ENCODE data around the gene ESYT2.
A peak's percentile ranks its signal among the peaks of the same experiment; 100 is the strongest.

The ESYT2 gene

DNA sequence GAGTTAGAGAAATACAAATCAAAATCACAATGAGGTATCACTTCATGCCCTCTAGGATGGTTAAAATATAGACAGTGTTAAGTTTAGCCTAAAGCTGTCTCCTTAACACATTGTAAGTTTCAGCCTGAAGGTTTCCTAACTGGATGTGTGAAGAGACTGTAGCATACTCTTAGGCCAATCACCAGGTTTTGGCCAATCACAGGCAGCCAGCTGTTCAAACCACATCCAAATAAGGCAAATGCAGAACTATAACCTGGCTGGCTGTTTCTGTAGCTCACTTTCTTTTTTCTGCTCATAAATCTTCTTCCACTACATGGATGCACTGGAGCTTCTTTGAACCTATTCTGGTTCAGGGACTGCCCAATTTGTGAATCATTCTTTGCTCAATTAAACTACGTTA, 19.7 kb downstream of the ESYT2 start:
- Histone ChIP-seq H3K4me3 (ENCODE audit: low read length) (no peak overlapping the region), H3K36me3 (ENCODE audit: insufficient read depth, low read length) (peaks cover 10% of the 10 kb centered on the region), H3K27me3 (ENCODE audit: control insufficient read depth, insufficient read depth, low read length) (no peaks in the 10 kb centered on the region), H3K4me2 (ENCODE audit: low read length) (no peak overlapping the region), H3K9ac (ENCODE audit: low read depth, low read length) (no peak overlapping the region), H3K9me3 (replicated peaks; ENCODE audit: low read length) (no peaks in the 10 kb centered on the region), H3K4me1 (ENCODE audit: control insufficient read depth, insufficient read depth, low read length) (peaks cover 12% of the 10 kb centered on the region)

DNA sequence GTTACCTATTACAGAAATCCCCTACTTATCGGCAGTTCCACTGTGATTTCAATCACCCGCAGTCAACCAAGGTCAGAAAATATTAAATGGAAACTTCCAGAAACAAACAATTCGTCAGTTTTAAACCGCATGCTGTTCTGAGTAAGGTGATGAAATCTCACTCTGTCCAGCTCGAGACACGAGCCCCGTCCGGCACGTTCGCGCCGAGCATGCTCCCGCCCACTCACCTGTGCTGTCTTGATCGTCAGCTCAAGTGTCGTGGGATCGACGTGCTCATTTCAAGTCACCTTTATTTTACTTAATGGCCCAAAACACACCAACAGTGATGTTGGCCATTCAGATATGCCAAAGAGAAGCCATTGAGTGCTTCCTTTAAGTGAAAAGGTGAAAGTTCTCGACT, 21.2 kb downstream of the ESYT2 start:
- H3K36me3 ChIP-seq (ENCODE audit: insufficient read depth, low read length), result peaks cover 14% of the 10 kb centered on the region
- no peaks in the 10 kb centered on the region for H3K27me3 ChIP-seq (ENCODE audit: control insufficient read depth, insufficient read depth, low read length)
- no peak overlapping the region for H3K4me2 ChIP-seq (ENCODE audit: low read length)
- peaks cover 11% of the 10 kb centered on the region for H3K4me1 ChIP-seq (ENCODE audit: control insufficient read depth, insufficient read depth, low read length)
- H3K9ac ChIP-seq (ENCODE audit: low read depth, low read length), result no peak overlapping the region
- H3K9me3 ChIP-seq (replicated peaks; ENCODE audit: low read length), result no peaks in the 10 kb centered on the region
- H3K4me3 ChIP-seq (ENCODE audit: low read length), result no peak overlapping the region

DNA sequence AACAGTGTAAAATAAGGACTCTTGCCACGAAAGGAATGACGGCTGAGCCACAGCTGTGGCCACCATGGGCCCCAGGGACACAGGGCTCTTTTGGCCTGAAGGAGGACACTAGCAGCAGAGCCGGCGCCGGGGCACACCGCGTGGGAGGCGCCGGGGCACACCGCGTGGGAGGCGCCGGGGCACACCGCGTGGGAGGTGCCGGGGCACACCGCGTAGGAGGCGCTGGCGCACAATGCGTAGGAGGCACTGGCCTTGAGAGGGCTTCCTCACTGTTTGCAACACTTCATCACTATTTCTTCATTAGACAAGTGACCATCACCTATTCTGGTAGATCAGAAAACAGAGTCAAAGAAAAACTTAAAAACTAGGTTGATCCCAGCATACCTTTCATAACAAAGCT, 23.4 kb downstream of the ESYT2 start:
- no peak overlapping the region for H3K4me2 ChIP-seq (ENCODE audit: low read length)
- H3K9me3 ChIP-seq (replicated peaks; ENCODE audit: low read length), result no peaks in the 10 kb centered on the region
- peaks cover 14% of the 10 kb centered on the region for H3K36me3 ChIP-seq (ENCODE audit: insufficient read depth, low read length)
- H3K27me3 ChIP-seq (ENCODE audit: control insufficient read depth, insufficient read depth, low read length), result no peaks in the 10 kb centered on the region
- peaks cover 16% of the 10 kb centered on the region for H3K4me1 ChIP-seq (ENCODE audit: control insufficient read depth, insufficient read depth, low read length)
- no peak overlapping the region for H3K9ac ChIP-seq (ENCODE audit: low read depth, low read length)
- no peak overlapping the region for H3K4me3 ChIP-seq (ENCODE audit: low read length)

DNA sequence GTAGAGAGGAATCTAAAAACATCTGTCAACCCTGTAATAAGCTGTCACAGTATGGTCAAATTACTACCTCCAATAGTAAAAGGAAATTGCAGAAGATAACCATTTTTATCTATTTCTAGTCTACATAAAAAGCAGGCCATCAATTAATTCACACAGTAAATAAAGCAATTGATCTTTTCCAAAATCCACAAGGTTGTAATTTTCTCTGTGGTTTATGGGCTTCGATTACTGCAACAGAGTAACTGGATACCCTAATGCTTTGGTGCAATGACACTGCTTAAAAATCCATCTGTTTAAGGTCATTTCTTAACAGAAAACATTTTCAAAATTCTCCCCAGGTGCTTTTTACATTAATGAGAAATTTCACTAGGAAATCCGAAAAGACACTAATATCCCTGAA, 23.9 kb downstream of the ESYT2 start:
- H3K4me2 ChIP-seq (ENCODE audit: low read length), result no peak overlapping the region
- no peaks in the 10 kb centered on the region for H3K9me3 ChIP-seq (replicated peaks; ENCODE audit: low read length)
- H3K4me1 ChIP-seq (ENCODE audit: control insufficient read depth, insufficient read depth, low read length), result peaks cover 16% of the 10 kb centered on the region
- H3K36me3 ChIP-seq (ENCODE audit: insufficient read depth, low read length), result peaks cover 14% of the 10 kb centered on the region
- no peak overlapping the region for H3K9ac ChIP-seq (ENCODE audit: low read depth, low read length)
- no peaks in the 10 kb centered on the region for H3K27me3 ChIP-seq (ENCODE audit: control insufficient read depth, insufficient read depth, low read length)
- H3K4me3 ChIP-seq (ENCODE audit: low read length), result no peak overlapping the region

DNA sequence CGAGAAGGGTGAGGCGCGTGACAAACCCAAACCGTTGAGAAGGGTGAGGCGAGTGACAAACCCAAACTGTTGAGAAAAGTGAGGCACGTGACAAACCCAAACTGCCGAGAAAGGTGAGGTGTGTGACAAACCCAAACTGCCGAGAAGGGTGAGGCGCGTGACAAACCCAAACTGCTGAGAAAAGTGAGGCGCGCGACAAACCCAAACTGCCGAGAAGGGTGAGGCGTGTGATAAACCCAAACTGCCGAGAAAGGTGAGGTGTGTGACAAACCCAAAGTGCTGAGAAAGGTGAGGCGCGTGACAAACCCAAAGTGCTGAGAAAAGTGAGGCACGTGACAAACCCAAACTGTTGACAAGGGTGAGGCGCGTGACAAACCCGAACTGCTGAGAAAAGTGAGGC, 25.0 kb downstream of the ESYT2 start:
- no peak overlapping the region for H3K4me3 ChIP-seq (ENCODE audit: low read length)
- H3K4me1 ChIP-seq (ENCODE audit: control insufficient read depth, insufficient read depth, low read length), result peaks cover 16% of the 10 kb centered on the region
- H3K36me3 ChIP-seq (ENCODE audit: insufficient read depth, low read length), result peaks cover 14% of the 10 kb centered on the region
- H3K27me3 ChIP-seq (ENCODE audit: control insufficient read depth, insufficient read depth, low read length), result no peaks in the 10 kb centered on the region
- H3K4me2 ChIP-seq (ENCODE audit: low read length), result no peak overlapping the region
- H3K9me3 ChIP-seq (replicated peaks; ENCODE audit: low read length), result no peaks in the 10 kb centered on the region
- no peak overlapping the region for H3K9ac ChIP-seq (ENCODE audit: low read depth, low read length)

DNA sequence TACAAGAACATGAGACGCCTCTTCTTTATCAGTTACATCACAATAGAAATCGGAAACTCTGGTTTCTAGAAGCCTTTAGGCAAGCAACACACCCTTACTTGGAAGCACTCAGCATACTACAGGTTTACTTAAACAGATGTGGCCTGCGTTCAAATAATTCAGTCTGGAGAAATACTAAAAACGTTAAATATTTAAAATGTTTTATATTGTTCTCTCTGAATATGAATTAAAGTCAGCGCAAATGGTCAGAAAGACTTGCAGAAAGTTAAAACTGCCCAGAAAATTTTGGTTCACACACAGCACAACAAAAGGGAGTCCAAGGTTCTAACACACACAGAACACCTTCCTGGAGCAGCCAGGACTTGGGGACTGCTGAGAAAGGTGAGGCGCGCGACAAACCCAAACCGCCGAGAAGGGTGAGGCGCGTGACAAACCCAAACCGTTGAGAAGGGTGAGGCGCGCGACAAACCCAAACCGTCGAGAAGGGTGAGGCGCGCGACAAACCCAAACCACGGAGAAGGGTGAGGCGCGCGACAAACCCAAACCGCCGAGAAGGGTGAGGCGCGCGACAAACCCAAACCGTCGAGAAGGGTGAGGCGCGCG, 25.8 kb downstream of the ESYT2 start:
- H3K9me3 ChIP-seq (replicated peaks; ENCODE audit: low read length), result no peaks in the 10 kb centered on the region
- H3K4me1 ChIP-seq (ENCODE audit: control insufficient read depth, insufficient read depth, low read length), result peaks cover 16% of the 10 kb centered on the region
- H3K4me2 ChIP-seq (ENCODE audit: low read length), result no peak overlapping the region
- H3K4me3 ChIP-seq (ENCODE audit: low read length), result no peak overlapping the region
- peaks cover 13% of the 10 kb centered on the region for H3K36me3 ChIP-seq (ENCODE audit: insufficient read depth, low read length)
- H3K9ac ChIP-seq (ENCODE audit: low read depth, low read length), result no peak overlapping the region
- no peaks in the 10 kb centered on the region for H3K27me3 ChIP-seq (ENCODE audit: control insufficient read depth, insufficient read depth, low read length)

DNA sequence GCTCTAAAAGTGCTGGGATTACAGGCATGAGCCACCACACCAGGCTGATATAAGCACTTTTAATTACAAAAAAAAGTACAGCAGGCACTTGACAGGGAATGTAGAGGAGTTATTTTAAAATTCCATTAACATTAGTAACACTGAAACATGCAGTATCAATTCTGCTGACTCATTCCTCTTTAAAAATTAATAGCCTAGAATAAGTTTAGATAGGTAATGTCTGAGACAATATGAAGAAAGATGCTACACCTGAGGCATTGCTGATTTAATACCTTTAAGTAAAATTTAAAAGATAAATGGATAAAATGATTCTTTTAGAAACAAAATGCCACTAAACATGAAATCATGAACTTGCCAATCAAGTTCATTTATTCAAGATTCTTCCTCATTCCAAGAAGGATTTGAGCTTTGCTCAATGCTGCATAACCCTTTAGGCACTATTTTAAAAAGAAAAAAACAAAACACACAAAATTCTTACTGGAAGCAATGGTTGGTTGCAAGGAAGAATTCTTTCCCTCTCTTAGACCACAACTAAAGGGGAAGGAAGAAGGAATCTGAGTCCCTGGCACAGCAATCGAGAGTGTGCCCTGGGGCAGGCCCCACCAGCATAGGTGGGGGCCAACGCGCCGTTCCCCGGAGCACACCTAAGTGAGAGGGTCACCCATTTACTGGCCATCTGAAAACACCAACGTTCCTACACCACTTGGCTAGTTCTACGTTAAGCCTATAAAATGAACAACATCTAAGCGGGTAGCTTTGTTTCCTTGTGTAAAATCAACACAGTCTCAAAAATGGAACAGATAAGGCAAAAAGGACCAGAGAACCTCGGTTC, 26.6 kb downstream of the ESYT2 start:
- no peaks in the 10 kb centered on the region for H3K9me3 ChIP-seq (replicated peaks; ENCODE audit: low read length)
- peaks cover 7% of the 10 kb centered on the region for H3K36me3 ChIP-seq (ENCODE audit: insufficient read depth, low read length)
- H3K9ac ChIP-seq (ENCODE audit: low read depth, low read length), result peak overlapping the region; percentile 9
- peaks cover 16% of the 10 kb centered on the region for H3K4me1 ChIP-seq (ENCODE audit: control insufficient read depth, insufficient read depth, low read length)
- no peaks in the 10 kb centered on the region for H3K27me3 ChIP-seq (ENCODE audit: control insufficient read depth, insufficient read depth, low read length)
- H3K4me2 ChIP-seq (ENCODE audit: low read length), result peak overlapping the region; percentile 53
- H3K4me3 ChIP-seq (ENCODE audit: low read length), result no peak overlapping the region

DNA sequence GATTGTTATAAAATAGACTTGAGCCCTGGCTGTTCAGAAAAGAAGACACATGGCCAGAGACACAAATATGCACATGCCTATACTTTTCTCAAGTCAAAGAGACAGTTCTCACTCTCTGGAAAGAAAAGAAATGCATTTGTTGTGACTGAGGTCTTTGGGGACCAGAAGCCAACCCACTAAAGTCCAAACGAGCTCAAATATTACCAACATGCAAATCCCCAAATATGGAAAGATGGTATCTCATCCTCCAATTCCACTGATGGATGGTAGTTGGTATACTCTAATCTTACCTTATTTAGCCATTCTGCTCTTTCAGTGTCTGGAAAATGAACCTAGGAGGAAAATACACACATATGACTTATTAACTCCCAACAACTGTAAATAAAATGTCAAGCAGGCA, 30.6 kb downstream of the ESYT2 start:
- no peak overlapping the region for H3K4me3 ChIP-seq (ENCODE audit: low read length)
- H3K9ac ChIP-seq (ENCODE audit: low read depth, low read length), result no peak overlapping the region
- no peaks in the 10 kb centered on the region for H3K9me3 ChIP-seq (replicated peaks; ENCODE audit: low read length)
- no peaks in the 10 kb centered on the region for H3K27me3 ChIP-seq (ENCODE audit: control insufficient read depth, insufficient read depth, low read length)
- H3K4me2 ChIP-seq (ENCODE audit: low read length), result no peak overlapping the region
- H3K36me3 ChIP-seq (ENCODE audit: insufficient read depth, low read length), result peaks cover 36% of the 10 kb centered on the region
- peaks cover 16% of the 10 kb centered on the region for H3K4me1 ChIP-seq (ENCODE audit: control insufficient read depth, insufficient read depth, low read length)

DNA sequence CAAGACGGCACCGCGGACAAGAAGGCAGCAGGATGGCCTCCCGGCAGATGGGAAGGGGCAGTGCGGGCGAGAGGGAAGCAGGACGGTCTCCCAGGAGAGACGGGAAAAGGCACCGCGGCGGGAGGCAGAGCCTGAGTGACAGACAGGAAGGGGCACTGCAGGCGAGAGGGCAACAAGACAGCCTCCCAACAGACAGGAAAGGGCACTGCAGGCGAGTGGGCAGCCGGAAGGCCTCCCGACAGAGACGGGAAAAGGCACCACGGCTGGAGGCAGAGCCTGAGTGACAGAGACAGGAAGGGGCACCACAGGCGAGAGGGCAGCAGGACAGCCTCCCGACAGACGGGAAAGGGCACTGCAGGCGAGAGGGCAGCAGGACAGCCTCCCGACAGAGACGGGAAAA, 32.6 kb downstream of the ESYT2 start:
- Histone ChIP-seq H3K9me3 (replicated peaks; ENCODE audit: low read length) (no peaks in the 10 kb centered on the region), H3K27me3 (ENCODE audit: control insufficient read depth, insufficient read depth, low read length) (no peaks in the 10 kb centered on the region), H3K4me2 (ENCODE audit: low read length) (no peak overlapping the region), H3K36me3 (ENCODE audit: insufficient read depth, low read length) (peaks cover 45% of the 10 kb centered on the region), H3K4me1 (ENCODE audit: control insufficient read depth, insufficient read depth, low read length) (peaks cover under 1% of the 10 kb centered on the region), H3K9ac (ENCODE audit: low read depth, low read length) (no peak overlapping the region), H3K4me3 (ENCODE audit: low read length) (no peak overlapping the region)

DNA sequence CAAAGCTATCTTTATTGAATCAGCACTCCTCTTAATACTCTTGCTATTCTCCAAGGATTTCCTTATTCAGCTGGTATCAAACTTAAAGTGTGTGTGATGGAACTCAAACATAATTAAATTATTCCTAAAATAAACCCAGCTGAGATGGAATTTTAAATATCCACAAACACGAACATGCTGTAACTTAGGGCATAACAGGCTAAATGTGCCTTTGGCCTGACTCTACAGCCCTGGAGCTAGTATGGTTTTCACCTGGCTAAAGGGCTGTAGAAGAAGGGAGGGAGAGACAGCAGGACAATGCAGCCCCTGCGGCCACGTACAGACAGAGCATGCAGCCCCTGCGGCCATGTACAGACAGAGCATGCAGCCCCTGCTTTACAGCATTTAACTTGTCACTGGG, 34.0 kb downstream of the ESYT2 start:
- Histone ChIP-seq H3K4me1 (ENCODE audit: control insufficient read depth, insufficient read depth, low read length) (no peaks in the 10 kb centered on the region), H3K9ac (ENCODE audit: low read depth, low read length) (no peak overlapping the region), H3K9me3 (replicated peaks; ENCODE audit: low read length) (no peaks in the 10 kb centered on the region), H3K4me2 (ENCODE audit: low read length) (no peak overlapping the region), H3K36me3 (ENCODE audit: insufficient read depth, low read length) (peaks cover 54% of the 10 kb centered on the region), H3K27me3 (ENCODE audit: control insufficient read depth, insufficient read depth, low read length) (no peaks in the 10 kb centered on the region), H3K4me3 (ENCODE audit: low read length) (no peak overlapping the region)

DNA sequence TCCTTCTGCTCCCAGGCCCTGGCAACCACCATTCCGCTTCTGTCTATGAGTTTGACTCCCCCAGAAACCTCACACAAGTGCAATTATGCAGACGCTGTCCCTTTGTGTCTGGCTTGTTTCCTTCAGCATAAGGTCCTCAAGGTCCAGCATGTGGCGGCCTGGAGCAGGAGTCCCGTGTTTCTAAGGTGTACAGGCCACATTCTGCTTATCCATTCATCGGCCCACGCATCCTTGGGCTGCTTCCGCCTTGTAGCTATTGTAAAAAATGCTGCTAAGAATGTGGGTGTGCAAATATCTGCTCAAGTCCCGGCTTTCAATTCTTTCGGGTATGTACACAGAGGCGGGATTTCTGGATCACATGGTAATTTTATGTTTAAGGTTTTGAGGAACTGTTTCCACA, 38.2 kb downstream of the ESYT2 start:
- no peak overlapping the region for H3K9ac ChIP-seq (ENCODE audit: low read depth, low read length)
- H3K4me1 ChIP-seq (ENCODE audit: control insufficient read depth, insufficient read depth, low read length), result no peaks in the 10 kb centered on the region
- H3K36me3 ChIP-seq (ENCODE audit: insufficient read depth, low read length), result peaks cover 55% of the 10 kb centered on the region
- no peaks in the 10 kb centered on the region for H3K27me3 ChIP-seq (ENCODE audit: control insufficient read depth, insufficient read depth, low read length)
- no peak overlapping the region for H3K4me3 ChIP-seq (ENCODE audit: low read length)
- no peaks in the 10 kb centered on the region for H3K9me3 ChIP-seq (replicated peaks; ENCODE audit: low read length)
- no peak overlapping the region for H3K4me2 ChIP-seq (ENCODE audit: low read length)

DNA sequence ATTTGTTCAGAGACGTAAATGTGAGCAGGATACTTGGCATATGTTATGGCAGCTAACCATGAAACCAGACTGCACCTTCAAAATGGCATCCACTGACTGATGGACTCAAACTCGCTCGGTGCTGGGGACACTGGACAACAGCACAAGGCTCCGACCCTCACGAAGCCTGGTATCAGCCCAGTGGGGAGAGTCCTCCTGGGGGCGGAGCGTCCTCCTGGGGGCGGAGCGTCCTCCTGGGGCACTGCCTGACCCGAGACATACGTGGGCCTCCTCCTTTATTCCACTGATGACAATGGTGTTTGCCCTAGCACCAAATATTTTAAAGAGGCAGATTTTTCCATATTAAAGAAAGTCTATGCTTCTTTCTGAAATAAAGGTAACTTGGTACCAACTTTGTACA, 39.5 kb downstream of the ESYT2 start:
- no peak overlapping the region for H3K9ac ChIP-seq (ENCODE audit: low read depth, low read length)
- no peaks in the 10 kb centered on the region for H3K27me3 ChIP-seq (ENCODE audit: control insufficient read depth, insufficient read depth, low read length)
- peaks cover 44% of the 10 kb centered on the region for H3K36me3 ChIP-seq (ENCODE audit: insufficient read depth, low read length)
- H3K4me1 ChIP-seq (ENCODE audit: control insufficient read depth, insufficient read depth, low read length), result no peaks in the 10 kb centered on the region
- H3K4me3 ChIP-seq (ENCODE audit: low read length), result no peak overlapping the region
- no peaks in the 10 kb centered on the region for H3K9me3 ChIP-seq (replicated peaks; ENCODE audit: low read length)
- no peak overlapping the region for H3K4me2 ChIP-seq (ENCODE audit: low read length)
